K562 (cell line): ENCODE results near the gene SLC5A3. TPM values are rescaled to one million over a fixed set of nuclear protein-coding genes. Genes with fewer than 3 reads are reported as not detected.

Experiments
- CTBP1 ChIP-seq: fragments of 450-650 bp; IDR thresholded peaks from 2 replicates; pipeline ENCODE4 v1.6.1; 2016; ENCODE audit warnings: borderline replicate concordance
- CTCFL ChIP-seq: IDR thresholded peaks from 2 replicates; pipeline ENCODE4 v1.6.1; 2011; ENCODE audit warnings: borderline replicate concordance, low read depth, mild to moderate bottlenecking, moderate library complexity, low read length; ENCODE audit not compliant: insufficient read depth, poor library complexity, severe bottlenecking
- CXXC5 ChIP-seq: fragments of 250-450 bp; sonication (Bioruptor Pico); IDR thresholded peaks from 2 replicates; pipeline ENCODE4 v1.8.0; 2022; ENCODE audit warnings: inconsistent platforms, mild to moderate bottlenecking, moderate library complexity
- ETS2 ChIP-seq: IDR thresholded peaks from 2 replicates; pipeline ENCODE4 v1.6.1; 2016; ENCODE audit warnings: borderline replicate concordance, missing genetic modification characterization, mild to moderate bottlenecking, moderate library complexity, missing compliant biosample characterization; ENCODE audit not compliant: poor library complexity, severe bottlenecking
- GATAD2B ChIP-seq: fragments of 450-650 bp; IDR thresholded peaks from 2 replicates; pipeline ENCODE4 v1.6.1; 2017; ENCODE audit warnings: mild to moderate bottlenecking, borderline replicate concordance
- GTF2B ChIP-seq: IDR thresholded peaks from 2 replicates; pipeline ENCODE4 v1.6.1; 2011; ENCODE audit not compliant: insufficient read length; ENCODE audit errors: extremely low read depth
- HMBOX1 ChIP-seq: sonication (generic); IDR thresholded peaks from 2 replicates; pipeline ENCODE4 v1.6.1; 2016
- KAT8 ChIP-seq: fragments of 450-650 bp; IDR thresholded peaks from 2 replicates; pipeline ENCODE4 v1.6.1; 2016; ENCODE audit warnings: low read depth, mild to moderate bottlenecking
- KLF1 ChIP-seq: fragments of 450-650 bp; IDR thresholded peaks from 2 replicates; pipeline ENCODE4 v1.6.1; 2016; ENCODE audit warnings: missing genetic modification characterization, missing compliant biosample characterization
- MXD1 ChIP-seq: fragments of 250-450 bp; sonication (Bioruptor Pico); IDR thresholded peaks from 2 replicates; pipeline ENCODE4 v1.8.0; 2021; ENCODE audit warnings: borderline replicate concordance, mild to moderate bottlenecking, moderate library complexity; ENCODE audit not compliant: poor library complexity, severe bottlenecking
- NCOA2 ChIP-seq, 2 experiments: fragments of 450-650 bp; IDR thresholded peaks; 2 replicates each; pipeline ENCODE4 v1.6.1; 2018; ENCODE audit warnings: mild to moderate bottlenecking in 2 of 2, moderate library complexity in 1 of 2; ENCODE audit not compliant: partially characterized antibody in 2 of 2
- NFYB ChIP-seq: IDR thresholded peaks from 2 replicates; pipeline ENCODE4 v1.6.1; 2011; ENCODE audit warnings: mild to moderate bottlenecking, moderate library complexity; ENCODE audit not compliant: insufficient read length; ENCODE audit errors: extremely low read depth
- NR0B1 ChIP-seq: fragments of 450-650 bp; IDR thresholded peaks from one replicate; pipeline ENCODE4 v1.6.1; 2018; ENCODE audit warnings: mild to moderate bottlenecking, moderate library complexity; ENCODE audit not compliant: partially characterized antibody
- POLR2AphosphoS5 ChIP-seq: IDR thresholded peaks from 2 replicates; pipeline ENCODE4 v1.6.1; 2011; ENCODE audit warnings: mild to moderate bottlenecking, low read depth, low read length, moderate library complexity; ENCODE audit not compliant: control insufficient read depth, insufficient read depth
- SIX5 ChIP-seq, 2 experiments: IDR thresholded peaks; 2 replicates each; pipeline ENCODE4 v1.6.1; 2011; ENCODE audit warnings: low read length in 2 of 2, borderline replicate concordance in 1 of 2, low read depth in 1 of 2, mild to moderate bottlenecking in 1 of 2, moderate library complexity in 1 of 2; ENCODE audit not compliant: insufficient read depth in 1 of 2
- SMAD4 ChIP-seq: fragments of 250-450 bp; sonication (Bioruptor Pico); conservative IDR thresholded peaks from 2 replicates; pipeline ENCODE4 v1.8.0; 2021; ENCODE audit warnings: inconsistent platforms, mild to moderate bottlenecking, moderate library complexity
- TFE3 ChIP-seq: fragments of 450-650 bp; formaldehyde crosslinking; IDR thresholded peaks from 2 replicates; pipeline ENCODE4 v1.4.0; 2020; ENCODE audit warnings: mild to moderate bottlenecking, mixed read lengths
- TOE1 ChIP-seq, 2 experiments: fragments of 450-650 bp in 1 of 2; sonication (generic) in 1 of 2; formaldehyde crosslinking in 1 of 2; IDR thresholded peaks; 2 replicates each; pipeline versions ENCODE4 v1.7.1 to v1.8.0; 2016 to 2022; ENCODE audit warnings: borderline replicate concordance in 2 of 2, mild to moderate bottlenecking in 2 of 2, antibody characterized with exemption in 1 of 2, inconsistent platforms in 1 of 2, low read depth in 1 of 2, missing genetic modification reagents in 1 of 2, moderate library complexity in 1 of 2
- ZNF445 ChIP-seq: fragments of 250-450 bp; sonication (Bioruptor Pico); IDR thresholded peaks from 2 replicates; pipeline ENCODE4 v1.4.0; 2020; ENCODE audit warnings: low read depth, mild to moderate bottlenecking, moderate library complexity
- polyA plus RNA-seq, 8 experiments: library from polyadenylated mRNA; depleted of rRNA in 4 of 8; stranded (reverse) in 5 of 8; unstranded in 3 of 8; fragments of >200 nt; fragmentation: Nextera tagmentation in 2 of 8; fragmentation: Illumina TruSeq in 1 of 8; extraction: Ambion mirVana in 2 of 8; extraction: Trizol in 1 of 8; gene quantifications; 2 replicates each; pipeline versions ENCODE4 v1.2.1 to v1.2.3, GENCODE V29; 2011 to 2014; ENCODE audit warnings: inconsistent platforms in 1 of 8, missing spikeins in 1 of 8
- total RNA-seq, 7 experiments: library from RNA; depleted of rRNA in 6 of 7; stranded (reverse); fragments of >200 nt in 6 of 7; fragmentation: Illumina TruSeq in 2 of 7; extraction: Trizol in 2 of 7; gene quantifications; 2 replicates each; pipeline versions ENCODE4 v1.2.1 to v1.2.3, GENCODE V29; 2011 to 2021; ENCODE audit warnings: low replicate concordance in 1 of 7

SLC5A3 gene
- total and polyA plus RNA-seq, 9 of the 15 experiments (the other 6 are each of a cell fraction or from before 2014, with no cell fraction given) = 2.9 to 20.6 (median 9.0) TPM

- no peak for TF ChIP-seq CTCFL
- peak; percentile 24; the same call in 1 of the 2 replicates for TF ChIP-seq TOE1 (IDR thresholded peaks at IDR 0.05; ENCODE audit: borderline replicate concordance)
- TF ChIP-seq TOE1 (CRISPR knock-in tag; IDR thresholded peaks at IDR 0.05; ENCODE audit: borderline replicate concordance, low read depth) = no peak
- no peak for TF ChIP-seq GATAD2B
- no peak for TF ChIP-seq NR0B1
- TF ChIP-seq SIX5 (IDR thresholded peaks at IDR 0.05; ENCODE audit: borderline replicate concordance in 1 of 2, insufficient read depth in 1 of 2, low read depth in 1 of 2, low read length in 2 of 2) = peak; percentile 60 to 70; a peak in 3 of 4 replicates
- no peak for TF ChIP-seq KAT8
- TF ChIP-seq NCOA2 (IDR thresholded peaks at IDR 0.05; ENCODE audit: partially characterized antibody in 2 of 2) = no peak
- TF ChIP-seq TFE3 (CRISPR knock-in tag) = no peak
- no peak for TF ChIP-seq CXXC5 (CRISPR knock-in tag)
- TF ChIP-seq SMAD4 (CRISPR knock-in tag) = no peak
- peak; percentile 72 for TF ChIP-seq HMBOX1
- no peak for TF ChIP-seq ZNF445
- no peak for TF ChIP-seq ETS2 (tag)
- TF ChIP-seq MXD1 (CRISPR knock-in tag) = no peak
- TF ChIP-seq NFYB = peak; percentile 32
- peak; percentile 50; the same call in 1 of the 2 replicates for TF ChIP-seq CTBP1
- TF ChIP-seq GTF2B = no peak
- TF ChIP-seq POLR2AphosphoS5 = no peak
- no peak for TF ChIP-seq KLF1 (tag)
Observed at GRCh38 chr21:34061983-34062382, 11.4 kb upstream of the SLC5A3 start (continued).
